BJ (cell line): ENCODE data around the gene STOX2. TPM values are rescaled to one million over a fixed set of nuclear protein-coding genes. Genes with fewer than 3 reads are reported as not detected.
"Not testable (repeated sequence)": the region's sequence is repeated elsewhere in the genome, so short reads cannot be mapped to it uniquely, and the experiment has no call there.

Experiments
- CTCF ChIA-PET: fragments of 350-600 bp; formaldehyde crosslinking; extraction: SDS; loops from one replicate; lab custom pipeline; 2021; ENCODE audit warnings: antibody characterized with exemption, inconsistent platforms; lab: Yijun Ruan, JAX
- POLR2A ChIA-PET: fragments of 300-600 bp; sonication (Branson Sonifier 250); formaldehyde crosslinking; extraction: SDS; loops from one replicate; lab custom pipeline; 2021; ENCODE audit warnings: antibody characterized with exemption; lab: Charles Lee
- DNase-seq: peaks from one replicate; pipeline ENCODE4 v3.0.0-alpha.2; 2011; ENCODE audit warnings: low read depth
- H3K27me3 ChIP-seq: 2 replicates; pipeline ENCODE4 v1.6.0; 2011; ENCODE audit warnings: low read length; ENCODE audit not compliant: control insufficient read depth, insufficient read depth
- H3K36me3 ChIP-seq: 2 replicates; pipeline ENCODE4 v1.5.1; 2011; ENCODE audit warnings: low read length; ENCODE audit not compliant: control insufficient read depth, insufficient read depth
- H3K4me3 ChIP-seq: 2 replicates; pipeline ENCODE4 v1.5.1; 2011; ENCODE audit warnings: low read depth, mild to moderate bottlenecking, control low read depth, low read length
- CTCF ChIP-seq: IDR thresholded peaks from 2 replicates; pipeline ENCODE4 v1.5.1; 2011; ENCODE audit warnings: low read depth, mild to moderate bottlenecking, control low read depth, inconsistent platforms, low read length, moderate library complexity; ENCODE audit not compliant: insufficient read depth
- polyA plus RNA-seq: library from polyadenylated mRNA; depleted of rRNA; stranded (reverse); fragments of >200 nt; gene quantifications from 2 replicates; pipeline ENCODE4 v1.2.3, GENCODE V29; 2011

Gene STOX2
- polyA plus RNA-seq, 1 experiment = 0.27 TPM

GRCh38 chr4:183945741-183946140 is 40.6 kb downstream of the STOX2 start:
- Histone ChIP-seq H3K36me3 (no peaks in the 10 kb centered on the region), H3K4me3 (no peak overlapping the region), H3K27me3 (no peaks in the 10 kb centered on the region)
- ChIA-PET CTCF (no interaction called here), POLR2A (no interaction called here)
- DNase-seq = no peak
- no peak for TF ChIP-seq CTCF

DNA sequence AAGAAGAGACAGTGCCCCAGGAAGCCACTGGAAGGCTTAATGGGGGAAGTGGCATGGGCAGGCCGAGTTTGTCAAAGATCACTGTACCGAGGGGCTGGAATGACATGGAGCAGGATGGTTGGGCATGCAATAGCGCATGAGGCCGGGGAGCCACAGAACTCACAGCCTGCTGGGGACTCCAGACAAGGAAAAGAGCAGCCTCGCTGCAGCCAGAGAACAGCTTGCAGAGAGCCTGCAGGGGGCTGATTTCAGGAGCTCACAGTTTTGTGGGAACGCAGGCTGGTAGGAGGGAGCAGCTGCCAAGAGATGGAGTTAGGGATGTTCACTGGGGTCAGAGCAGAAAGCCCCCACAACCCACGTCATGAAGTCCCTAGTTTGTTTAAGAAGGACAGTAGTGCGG is 45.4 kb downstream of the STOX2 start:
- DNase-seq = no peak
- no peak for TF ChIP-seq CTCF
- Histone ChIP-seq H3K36me3 (no peaks in the 10 kb centered on the region), H3K27me3 (no peaks in the 10 kb centered on the region), H3K4me3 (no peak overlapping the region)
- ChIA-PET CTCF (no interaction called here), POLR2A (no interaction called here)

DNA sequence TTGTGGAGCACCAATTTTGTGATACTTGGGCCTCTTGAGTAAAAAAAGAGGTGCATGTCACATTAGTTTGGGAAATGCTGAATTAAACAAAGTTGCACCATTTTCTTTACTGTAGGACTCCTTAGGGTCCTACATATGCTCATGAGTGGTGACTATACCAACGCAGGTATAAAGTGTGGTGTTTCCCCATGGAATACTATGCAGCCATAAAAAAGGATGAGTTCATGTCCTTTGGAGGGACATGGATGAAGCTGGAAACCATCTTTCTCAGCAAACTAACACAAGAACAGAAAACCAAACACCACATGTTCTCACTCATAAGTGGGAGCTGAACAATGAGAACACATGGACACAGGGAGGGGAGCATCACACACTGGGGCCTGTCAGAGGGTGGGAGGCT is 47.5 kb downstream of the STOX2 start:
- not testable (repeated sequence) for H3K4me3 ChIP-seq

DNA sequence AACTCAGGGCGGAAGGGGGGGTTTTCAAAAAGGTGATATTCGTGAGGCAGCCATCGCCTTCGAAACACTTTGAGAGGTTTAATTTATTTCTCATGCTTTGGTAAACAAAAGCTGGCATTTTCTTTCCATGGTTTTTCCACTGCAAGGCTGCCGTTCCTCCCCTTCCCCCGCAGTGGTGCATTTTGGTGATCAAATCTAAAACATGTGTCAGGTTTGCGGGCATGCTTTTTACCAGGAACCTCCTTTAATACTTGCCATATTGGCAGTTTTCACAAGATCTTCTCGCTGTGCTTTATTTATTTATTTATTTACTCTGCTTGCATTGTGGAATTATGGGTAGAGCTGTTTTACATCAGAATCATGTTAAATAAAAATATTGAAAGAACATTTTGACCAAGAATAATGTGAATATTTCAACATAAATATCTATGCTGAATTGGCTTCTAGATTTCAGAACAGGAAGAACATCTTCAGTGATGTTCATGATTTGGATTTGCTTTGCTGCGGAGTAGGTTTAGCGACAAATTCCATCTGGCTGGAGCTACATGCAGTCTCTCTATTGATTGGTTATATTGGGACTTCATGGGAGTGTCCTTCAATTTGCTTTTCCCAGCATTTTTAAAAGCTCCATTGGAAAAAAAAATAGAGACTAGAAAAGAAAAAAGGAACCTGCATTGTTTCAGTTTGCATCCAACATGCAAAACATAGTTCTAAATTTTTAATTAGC is 54.4 kb downstream of the STOX2 start:
- no peak for DNase-seq
- H3K27me3 ChIP-seq = no peaks in the 10 kb centered on the region; the same call in 1 of the 2 replicates
- no peak overlapping the region for H3K4me3 ChIP-seq
- ChIA-PET POLR2A (no interaction called here), CTCF (no interaction called here)
- no peaks in the 10 kb centered on the region for H3K36me3 ChIP-seq
- no peak for TF ChIP-seq CTCF

More for the DNA sequence above, 47.5 kb downstream of the STOX2 start:
- CTCF ChIA-PET, DNase-seq, H3K36me3 ChIP-seq, H3K27me3 ChIP-seq, POLR2A ChIA-PET: not testable (repeated sequence)

DNA sequence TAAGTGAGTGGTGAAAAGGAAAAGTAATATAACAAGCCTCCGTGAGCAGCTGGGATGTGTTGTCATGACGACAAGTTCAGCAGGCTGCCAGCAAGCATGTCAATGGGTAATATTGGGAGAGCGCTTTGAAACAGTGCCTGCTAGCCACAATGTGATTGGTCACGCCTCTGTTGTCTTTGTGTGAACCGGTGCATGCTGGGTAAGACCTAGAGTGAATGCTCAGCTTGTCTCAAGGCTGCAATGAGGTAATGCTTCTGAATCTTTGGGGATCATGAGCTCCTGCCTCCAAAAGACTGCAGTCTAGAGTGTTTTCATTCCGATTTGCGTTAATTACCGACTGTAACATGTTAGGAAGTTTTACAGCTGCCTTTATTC is 54.9 kb downstream of the STOX2 start:
- H3K27me3 ChIP-seq = no peaks in the 10 kb centered on the region; the same call in 1 of the 2 replicates
- ChIA-PET POLR2A (no interaction called here), CTCF (no interaction called here)
- DNase-seq = no peak
- H3K4me3 ChIP-seq = no peak overlapping the region
- no peaks in the 10 kb centered on the region for H3K36me3 ChIP-seq
- TF ChIP-seq CTCF = no peak

- Histone ChIP-seq H3K36me3 (no peaks in the 10 kb centered on the region), H3K4me3 (no peak overlapping the region), H3K27me3 (no peaks in the 10 kb centered on the region; the same call in 1 of the 2 replicates)
- CTCF ChIA-PET = no interaction called here
- DNase-seq = no peak
- POLR2A ChIA-PET = no interaction called here
- no peak for TF ChIP-seq CTCF
Observed at GRCh38 chr4:183960962-183961541, 55.9 kb downstream of the STOX2 start.
